ENCODE measurements around the gene MED9.

DNA sequence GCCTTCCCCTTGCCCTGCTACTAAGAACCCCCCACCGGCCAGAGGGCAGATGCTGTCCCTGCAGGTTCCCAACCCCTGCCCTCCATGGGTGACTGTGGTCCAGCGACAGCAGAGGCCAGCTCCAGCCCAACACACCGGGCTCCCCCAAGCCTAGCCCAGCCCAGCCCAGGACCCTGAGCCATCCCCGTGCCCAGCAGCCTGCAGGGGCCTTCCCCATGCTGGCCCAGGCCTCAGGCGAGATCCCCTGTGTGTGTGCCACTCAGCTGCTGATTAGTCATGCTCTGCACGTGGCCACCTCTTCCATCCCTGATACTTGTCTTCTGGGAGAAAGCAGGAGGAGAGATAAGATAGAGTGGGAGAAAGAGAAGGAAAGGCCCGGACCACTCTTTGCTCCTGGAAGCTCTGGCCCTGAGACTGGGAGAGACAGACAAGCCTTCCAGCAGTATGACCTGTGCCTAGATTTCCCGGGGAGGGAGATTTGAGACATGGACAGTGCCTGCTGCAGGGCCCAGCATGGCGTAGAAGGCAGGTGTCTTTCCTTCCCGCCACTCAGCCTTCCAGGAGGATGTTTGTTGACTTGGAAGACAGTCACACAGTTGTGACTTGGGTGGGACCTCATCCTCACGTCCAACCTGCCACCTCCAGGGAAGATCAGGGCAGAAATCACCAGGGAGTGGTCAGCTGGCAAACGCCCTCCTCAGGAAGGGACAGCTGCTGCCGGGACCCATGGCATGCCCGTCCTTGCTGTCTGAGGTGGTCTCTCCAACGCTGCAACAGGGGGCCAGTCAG, 60.7 kb downstream of the MED9 start:
- TF ChIP-seq, protein P1, sequence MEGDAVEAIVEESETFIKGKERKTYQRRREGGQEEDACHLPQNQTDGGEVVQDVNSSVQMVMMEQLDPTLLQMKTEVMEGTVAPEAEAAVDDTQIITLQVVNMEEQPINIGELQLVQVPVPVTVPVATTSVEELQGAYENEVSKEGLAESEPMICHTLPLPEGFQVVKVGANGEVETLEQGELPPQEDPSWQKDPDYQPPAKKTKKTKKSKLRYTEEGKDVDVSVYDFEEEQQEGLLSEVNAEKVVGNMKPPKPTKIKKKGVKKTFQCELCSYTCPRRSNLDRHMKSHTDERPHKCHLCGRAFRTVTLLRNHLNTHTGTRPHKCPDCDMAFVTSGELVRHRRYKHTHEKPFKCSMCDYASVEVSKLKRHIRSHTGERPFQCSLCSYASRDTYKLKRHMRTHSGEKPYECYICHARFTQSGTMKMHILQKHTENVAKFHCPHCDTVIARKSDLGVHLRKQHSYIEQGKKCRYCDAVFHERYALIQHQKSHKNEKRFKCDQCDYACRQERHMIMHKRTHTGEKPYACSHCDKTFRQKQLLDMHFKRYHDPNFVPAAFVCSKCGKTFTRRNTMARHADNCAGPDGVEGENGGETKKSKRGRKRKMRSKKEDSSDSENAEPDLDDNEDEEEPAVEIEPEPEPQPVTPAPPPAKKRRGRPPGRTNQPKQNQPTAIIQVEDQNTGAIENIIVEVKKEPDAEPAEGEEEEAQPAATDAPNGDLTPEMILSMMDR (IDR thresholded peaks at IDR 0.05; ENCODE audit: extremely low read depth in 1 of 2, insufficient read depth in 1 of 2, low read depth in 1 of 2, low read length in 2 of 2), result no peak
- TF ChIP-seq, protein P2, sequence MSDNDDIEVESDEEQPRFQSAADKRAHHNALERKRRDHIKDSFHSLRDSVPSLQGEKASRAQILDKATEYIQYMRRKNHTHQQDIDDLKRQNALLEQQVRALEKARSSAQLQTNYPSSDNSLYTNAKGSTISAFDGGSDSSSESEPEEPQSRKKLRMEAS (IDR thresholded peaks at IDR 0.05; ENCODE audit: insufficient read depth, insufficient read length), result no peak
- TF ChIP-seq POLR2A (IDR thresholded peaks at IDR 0.05; ENCODE audit: low read depth, low read length), result no peak
- TF ChIP-seq POLR2AphosphoS5 (IDR thresholded peaks at IDR 0.05; ENCODE audit: insufficient read depth, low read depth, low read length), result no peak
- no peak for TF ChIP-seq FOS (IDR thresholded peaks at IDR 0.05; ENCODE audit: borderline replicate concordance, insufficient read depth, low read length)
- no peak for TF ChIP-seq EZH2 (IDR thresholded peaks at IDR 0.05; ENCODE audit: borderline replicate concordance, low read depth, low read length, severe bottlenecking)
- no peak for TF ChIP-seq MYC (IDR thresholded peaks at IDR 0.05; ENCODE audit: low read depth, low read length)

All from endothelial cell of umbilical vein (primary cell).